GM23248 (cell line): Measurements from ENCODE around the gene DPP6.

Experiments
- EZH2 ChIP-seq: fragments of 200-600 bp; sonication (generic); IDR thresholded peaks from 2 replicates; pipeline ENCODE4 v1.6.1; 2018; ENCODE audit warnings: antibody characterized with exemption, mild to moderate bottlenecking; ENCODE audit not compliant: insufficient read depth, poor library complexity, severe bottlenecking
- EZH2phosphoT487 ChIP-seq: fragments of 200-600 bp; sonication (generic); IDR thresholded peaks from 2 replicates; pipeline ENCODE4 v1.6.1; 2018; ENCODE audit warnings: antibody characterized with exemption, moderate library complexity, mild to moderate bottlenecking, low read depth; ENCODE audit not compliant: insufficient read depth

- TF ChIP-seq EZH2 (no peak), EZH2phosphoT487 (no peak)
Observed at GRCh38 chr7:154424350-154424749, 372.2 kb downstream of the DPP6 start.
